ENCODE measurements around the gene ACTG1.

DNA sequence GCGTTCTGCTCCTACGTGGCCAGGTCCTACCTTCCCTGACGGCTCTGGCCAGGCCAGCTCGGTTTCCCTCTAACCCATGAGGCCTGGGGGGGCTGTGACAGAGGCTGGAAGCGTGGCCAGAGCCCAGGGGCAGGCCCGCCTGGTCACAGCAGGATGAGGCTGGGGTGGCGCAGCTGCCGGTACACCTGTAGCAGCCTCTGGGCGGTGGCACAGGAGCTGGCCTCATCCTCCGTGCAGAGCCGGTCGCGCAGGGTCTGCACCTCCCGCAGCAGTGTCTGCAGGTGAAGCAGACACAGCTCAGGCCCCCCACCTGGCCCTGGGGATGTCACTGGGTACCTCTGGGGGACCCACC, 28.1 kb upstream of the ACTG1 start:
- TF ChIP-seq, protein P1, sequence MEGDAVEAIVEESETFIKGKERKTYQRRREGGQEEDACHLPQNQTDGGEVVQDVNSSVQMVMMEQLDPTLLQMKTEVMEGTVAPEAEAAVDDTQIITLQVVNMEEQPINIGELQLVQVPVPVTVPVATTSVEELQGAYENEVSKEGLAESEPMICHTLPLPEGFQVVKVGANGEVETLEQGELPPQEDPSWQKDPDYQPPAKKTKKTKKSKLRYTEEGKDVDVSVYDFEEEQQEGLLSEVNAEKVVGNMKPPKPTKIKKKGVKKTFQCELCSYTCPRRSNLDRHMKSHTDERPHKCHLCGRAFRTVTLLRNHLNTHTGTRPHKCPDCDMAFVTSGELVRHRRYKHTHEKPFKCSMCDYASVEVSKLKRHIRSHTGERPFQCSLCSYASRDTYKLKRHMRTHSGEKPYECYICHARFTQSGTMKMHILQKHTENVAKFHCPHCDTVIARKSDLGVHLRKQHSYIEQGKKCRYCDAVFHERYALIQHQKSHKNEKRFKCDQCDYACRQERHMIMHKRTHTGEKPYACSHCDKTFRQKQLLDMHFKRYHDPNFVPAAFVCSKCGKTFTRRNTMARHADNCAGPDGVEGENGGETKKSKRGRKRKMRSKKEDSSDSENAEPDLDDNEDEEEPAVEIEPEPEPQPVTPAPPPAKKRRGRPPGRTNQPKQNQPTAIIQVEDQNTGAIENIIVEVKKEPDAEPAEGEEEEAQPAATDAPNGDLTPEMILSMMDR (IDR thresholded peaks at IDR 0.05), result no peak
- TF ChIP-seq POLR2A (IDR thresholded peaks at IDR 0.05), result no peak

Data from thyroid gland (tissue), 4 donors.